ENCODE data around the gene HSD17B10.
"Not testable (repeated sequence)": the region's sequence is repeated elsewhere in the genome, so short reads cannot be mapped to it uniquely, and the experiment has no call there.

HSD17B10 gene

DNA sequence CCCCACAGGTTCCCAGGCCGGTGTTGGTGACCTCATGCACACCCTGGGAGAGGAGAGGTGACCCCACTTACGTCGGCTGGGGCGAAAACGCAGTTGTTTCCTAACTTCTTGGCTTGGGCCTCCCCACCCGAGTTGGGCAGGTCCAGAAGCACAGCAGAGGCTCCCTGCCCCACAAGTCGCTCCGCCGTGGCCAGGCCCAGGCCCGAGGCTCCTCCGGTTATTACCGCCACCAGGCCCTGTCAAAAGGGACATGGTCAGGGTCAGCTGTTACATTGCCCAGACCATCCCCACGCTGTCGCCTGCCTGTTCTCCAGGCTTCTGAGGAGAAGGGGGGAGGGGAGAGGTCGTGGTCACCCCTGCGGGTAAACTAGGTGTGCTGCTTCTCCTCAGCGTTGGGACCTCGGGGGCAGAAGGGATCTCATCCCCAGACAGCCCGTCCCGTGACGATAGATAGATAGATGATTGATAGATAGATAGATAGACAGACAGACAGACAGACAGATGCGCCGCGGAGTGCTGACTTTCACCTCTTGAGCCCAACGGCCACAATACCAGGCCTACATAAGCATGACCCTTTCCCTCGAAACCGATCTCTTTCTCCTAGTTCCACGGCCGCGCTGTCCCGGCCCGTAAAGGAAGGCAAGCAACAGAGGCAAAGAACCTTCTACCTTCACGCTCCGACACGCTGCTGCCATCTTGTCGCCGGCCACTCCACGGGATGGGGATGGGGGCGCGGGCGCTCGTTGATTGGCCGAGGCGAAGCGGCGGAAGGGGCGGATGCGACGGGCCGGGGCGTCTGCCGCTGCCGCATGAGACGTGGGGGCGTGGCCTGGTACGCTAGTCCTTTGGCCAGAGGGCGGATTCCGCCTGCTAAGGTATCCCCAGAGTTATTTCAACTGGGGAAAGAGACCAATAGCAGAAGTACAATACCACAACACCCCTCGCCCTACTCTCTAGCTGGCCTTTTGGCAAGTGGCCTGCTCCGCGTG lies at the start of gene HSD17B10:
Gene HSD17B10 (minus strand): TSS at position 720 of the 989 bp plus-strand sequence. CDS start 25 bp downstream, at position 695.
- DNase-seq = peak; percentile 87

DNA sequence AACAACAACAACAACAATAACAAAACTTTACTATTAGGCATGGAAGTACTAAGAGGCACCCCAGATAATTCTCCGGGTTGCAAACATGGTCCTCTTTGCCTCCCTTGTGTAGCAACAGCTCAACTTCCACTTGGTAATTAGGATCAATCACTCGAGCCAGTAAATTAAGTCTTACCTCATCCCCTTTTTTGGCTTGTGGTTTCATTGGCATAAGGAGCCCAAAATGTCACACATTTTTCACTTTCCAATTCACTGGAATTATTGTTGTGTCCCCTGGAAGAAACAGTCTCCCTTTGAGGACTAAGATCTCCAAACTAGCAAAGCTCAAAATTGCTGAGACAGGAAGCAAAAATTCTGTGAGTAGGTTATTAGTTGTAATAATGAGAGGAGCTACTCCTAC lies 49.2 kb upstream of the HSD17B10 start:
- DNase-seq = no peak

DNA sequence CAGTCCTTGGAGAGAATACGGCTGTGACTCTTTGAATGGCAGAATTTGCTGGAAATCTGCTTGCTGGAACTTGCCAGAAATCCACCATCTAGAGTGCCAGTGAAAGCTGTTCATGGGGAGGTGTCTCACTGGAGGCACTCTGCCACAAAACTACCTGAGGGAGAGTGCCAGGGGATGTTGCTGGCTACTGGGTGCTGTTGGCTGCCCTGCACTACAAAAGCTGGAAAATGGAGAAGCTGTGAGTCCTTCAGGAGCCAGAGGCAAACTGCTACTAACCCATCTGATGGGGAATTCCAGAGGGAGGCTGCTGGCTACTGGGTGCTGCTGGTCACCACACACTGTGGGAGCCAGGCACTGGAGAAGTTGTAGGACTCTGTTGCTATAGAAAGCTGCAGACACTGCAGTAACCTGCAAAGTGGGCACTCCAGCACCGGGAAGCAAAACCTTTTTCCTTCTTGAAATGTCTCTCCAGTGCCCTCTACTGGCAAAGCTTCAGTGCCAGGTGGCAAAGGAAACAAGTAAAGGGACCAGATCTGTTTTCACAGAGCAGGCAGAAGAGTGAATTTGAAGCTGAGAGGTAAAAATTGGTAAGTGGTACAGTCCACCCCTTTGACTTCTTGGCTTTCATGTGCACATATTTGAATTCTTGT lies 47.8 kb upstream of the HSD17B10 start:
- DNase-seq = peak; percentile 56

DNA sequence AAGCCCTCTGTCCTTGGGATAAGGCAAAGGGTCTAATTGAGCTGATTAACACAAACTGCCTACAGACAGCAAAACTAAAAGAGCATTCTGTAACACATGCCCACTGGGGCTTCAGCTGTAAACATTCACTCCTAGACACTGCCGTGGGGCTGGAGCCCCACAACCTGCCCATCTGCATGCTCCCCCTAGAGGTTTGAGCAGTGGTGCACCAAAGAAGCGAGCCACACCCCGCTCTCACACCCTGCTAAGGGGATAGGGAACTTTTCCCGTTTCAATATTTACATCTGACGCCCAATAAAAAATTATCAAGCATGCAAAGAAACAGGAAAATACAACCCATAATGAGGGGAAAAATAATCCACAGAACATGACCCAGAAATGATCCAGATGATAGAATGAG lies 46.9 kb upstream of the HSD17B10 start:
- DNase-seq = peak; percentile 6

DNA sequence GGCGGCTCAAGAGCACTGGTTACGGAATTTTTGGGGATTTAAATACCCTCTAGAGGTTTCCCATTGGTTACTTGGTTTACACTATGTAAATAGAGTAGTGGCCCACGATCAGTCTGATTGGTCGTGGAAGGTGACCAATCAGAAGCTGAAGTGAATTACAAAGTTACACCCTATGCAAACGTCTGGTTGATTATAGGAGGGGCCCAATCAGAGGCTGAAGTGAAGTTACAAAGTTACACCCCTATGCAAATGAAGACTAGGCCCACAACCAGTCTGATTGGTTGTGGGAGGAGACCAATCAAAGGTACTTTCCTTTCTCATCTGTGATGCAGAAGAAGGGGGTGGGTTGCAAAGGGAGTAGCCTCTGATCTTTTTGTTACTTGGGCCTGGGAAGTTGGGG lies 45.1 kb upstream of the HSD17B10 start:
- no peak for DNase-seq

DNA sequence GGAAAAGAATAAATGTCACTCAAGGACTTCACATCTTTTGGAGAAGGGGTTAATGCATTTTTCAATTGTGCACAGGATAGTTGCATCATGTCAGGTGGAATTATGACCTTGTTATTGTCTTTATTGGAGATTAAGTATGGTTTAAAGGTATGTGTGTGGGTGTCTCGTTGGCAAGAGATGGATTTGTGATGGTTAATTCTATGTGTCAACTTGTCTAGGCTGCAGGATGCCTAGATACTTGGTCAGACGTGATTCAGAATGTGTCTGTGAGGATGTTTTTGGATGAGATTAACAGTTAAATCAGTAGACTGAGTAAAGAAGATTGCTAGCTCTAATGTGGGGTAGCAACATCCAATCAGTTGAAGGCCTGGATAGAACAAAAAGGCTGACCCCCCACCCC lies 42.2 kb upstream of the HSD17B10 start:
- DNase-seq = no peak

DNA sequence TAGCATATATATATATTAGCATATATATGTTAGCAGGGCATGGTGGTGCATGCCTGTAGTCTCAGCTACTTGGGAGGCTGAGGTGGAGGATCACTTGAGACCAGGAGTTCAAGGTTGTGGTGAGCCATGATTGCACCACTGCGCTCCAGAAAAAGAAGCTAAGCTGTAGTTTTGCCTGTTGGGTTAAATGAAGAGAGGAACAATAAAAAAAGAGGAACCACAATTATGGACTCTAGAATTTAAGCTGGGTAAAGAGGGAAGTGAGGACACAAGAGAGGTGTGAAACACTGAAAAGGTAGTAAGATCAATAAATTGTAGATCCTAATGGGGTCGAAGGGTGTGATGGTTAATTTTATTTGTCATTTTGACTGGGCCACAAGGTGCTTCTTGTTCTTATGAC lies 40.5 kb upstream of the HSD17B10 start:
- DNase-seq = no peak

DNA sequence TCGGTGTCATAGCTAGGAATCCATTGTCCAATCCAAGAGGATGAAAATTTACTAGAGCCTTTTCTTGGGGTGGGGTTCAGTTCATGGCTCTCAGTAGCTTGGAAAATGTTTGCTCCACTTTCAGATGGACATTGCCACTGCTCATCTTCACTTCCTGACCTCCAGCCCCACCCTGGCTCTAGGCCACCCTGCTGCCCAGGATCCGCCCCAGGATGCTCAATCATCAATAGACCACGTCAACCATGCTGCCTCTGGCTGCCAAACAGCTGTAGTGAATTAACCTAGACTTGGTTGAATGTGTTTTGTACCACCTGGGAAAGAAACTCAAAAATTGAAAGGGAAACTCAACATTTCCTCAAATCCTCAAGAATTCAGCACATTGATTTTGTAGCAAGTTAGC lies 37.2 kb upstream of the HSD17B10 start:
- DNase-seq = no peak

DNA sequence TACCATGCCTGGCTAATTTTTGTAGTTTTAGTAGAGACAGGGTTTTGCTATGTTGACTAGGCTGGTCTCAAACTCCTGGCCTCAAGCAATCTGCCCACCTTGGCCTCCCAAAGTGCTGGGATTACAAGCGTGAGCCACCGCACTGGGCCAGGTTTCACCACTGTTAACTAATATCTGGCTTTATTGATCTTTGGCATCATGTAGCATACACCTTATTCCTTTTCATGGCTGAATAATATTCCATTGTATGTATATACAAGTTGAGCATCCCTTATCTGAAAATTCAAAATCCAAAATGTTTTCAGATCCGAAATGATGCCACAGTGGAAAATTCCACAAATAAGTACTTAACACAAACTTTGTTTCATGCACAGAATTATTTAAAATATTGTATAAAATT lies 34.5 kb upstream of the HSD17B10 start:
- not testable (repeated sequence) for DNase-seq

DNA sequence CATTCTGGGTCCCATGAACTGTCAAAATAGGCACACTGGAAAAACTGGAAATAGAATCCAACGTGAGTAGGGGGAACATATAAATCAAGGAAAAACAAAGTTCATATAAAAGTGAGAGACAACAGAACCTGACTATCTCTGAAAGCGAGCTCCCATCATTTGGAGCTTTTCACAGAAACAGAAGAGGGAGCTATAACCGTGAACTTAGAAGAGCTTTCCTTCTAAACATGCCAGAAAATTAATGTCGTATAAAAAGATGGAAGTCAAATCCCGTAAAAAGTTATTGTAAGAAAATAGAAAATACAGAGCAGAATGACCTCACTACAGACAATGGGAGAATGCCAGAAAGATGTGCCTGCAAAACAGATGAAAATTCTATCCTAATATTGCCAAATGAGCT lies 23.9 kb upstream of the HSD17B10 start:
- no peak for DNase-seq

DNA sequence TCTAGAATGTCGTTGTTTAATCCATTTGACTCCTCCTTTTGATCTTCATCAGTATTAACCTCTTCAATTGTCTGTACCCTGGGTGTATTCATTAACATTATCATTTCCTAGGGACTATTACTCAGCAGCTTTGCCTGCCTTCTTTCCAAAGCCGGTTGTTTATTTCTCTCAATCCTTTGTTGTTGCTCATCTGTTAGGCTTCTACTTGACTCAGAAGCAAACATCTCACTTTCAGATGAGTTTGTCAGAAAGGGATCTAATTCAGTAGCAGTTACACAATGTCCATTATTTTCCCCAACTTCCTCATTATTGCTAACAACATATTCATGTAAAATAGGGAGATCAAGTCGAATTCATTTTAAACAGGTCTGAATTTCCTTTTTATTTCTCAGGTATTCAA lies 22.1 kb upstream of the HSD17B10 start:
- DNase-seq = no peak

DNA sequence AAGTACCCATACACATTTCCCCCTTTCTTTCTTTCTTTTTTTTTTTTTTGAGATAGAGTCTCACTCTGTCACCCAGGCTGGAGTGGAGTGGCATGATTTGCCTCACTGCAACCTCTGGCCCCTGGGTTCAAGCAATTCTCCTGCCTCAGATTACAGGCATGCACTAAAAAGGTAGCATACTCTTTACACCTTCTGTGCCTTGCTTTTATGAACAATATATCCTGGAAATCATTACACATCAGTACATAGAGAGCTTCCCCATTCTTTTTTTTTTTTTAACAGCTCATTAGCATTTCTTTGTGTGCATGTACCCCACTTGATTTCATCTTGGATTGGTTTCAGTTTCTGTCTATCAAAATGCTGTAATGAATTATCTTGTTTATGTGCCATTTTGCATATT lies 18.6 kb upstream of the HSD17B10 start:
- no peak for DNase-seq

DNA sequence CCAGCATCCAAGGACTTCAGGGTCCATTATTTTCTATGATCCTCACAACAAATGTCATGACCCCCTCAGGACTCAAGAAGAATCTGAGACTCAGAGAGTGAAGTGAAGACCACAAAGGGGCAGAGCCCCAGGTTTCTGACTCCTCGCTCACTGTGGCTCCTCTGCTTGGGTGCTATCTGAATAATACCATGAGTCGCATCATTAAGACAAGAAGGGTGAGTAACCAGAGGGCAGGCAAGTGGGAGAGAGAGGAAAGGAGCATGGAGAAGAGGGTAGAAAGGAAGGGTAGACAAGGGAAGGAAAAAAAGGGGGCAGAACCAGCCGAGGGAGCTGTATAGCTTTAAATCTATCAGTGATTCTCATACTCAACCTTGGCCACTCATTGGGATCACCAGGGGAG lies 15.5 kb upstream of the HSD17B10 start:
- DNase-seq = no peak

DNA sequence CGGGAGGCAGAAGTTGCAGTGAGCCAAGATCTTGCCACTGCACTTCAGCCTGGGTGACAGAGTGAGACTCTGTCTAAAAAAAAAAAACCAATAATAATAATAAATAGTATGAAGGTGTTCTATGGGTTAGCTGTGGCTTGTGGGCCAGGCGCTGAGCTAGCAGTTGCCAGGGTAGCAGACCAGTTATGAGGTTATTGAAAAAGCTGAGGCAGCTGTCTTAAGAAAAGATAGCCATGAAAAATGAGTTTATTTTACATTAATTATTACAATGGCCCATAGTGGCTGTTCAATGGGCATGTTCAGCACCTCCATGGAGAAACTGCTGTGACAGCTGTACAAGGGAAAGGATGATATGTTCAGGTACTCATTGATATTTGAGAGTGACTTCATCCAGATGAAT lies 13.3 kb upstream of the HSD17B10 start:
- no peak for DNase-seq

DNA sequence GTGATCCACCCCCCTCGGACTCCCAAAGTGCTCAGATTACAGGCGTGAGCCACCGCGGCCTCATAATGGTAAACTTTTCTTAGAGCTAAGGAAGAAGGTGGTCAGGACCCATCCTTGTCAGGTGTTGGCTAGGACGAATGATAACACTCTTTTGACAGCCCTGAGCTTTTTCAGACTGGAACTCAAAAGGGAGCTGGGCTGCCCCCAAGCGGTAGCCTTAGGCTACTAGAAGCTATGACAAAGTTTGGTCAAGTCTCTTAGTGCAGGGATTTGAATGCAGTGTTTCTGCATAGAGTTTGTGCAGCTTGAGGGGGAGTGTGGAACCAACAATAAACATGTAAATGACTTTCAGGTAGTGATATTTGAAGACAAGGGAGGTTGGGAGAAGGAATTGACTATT lies 11.8 kb upstream of the HSD17B10 start:
- DNase-seq = peak; percentile 54

DNA sequence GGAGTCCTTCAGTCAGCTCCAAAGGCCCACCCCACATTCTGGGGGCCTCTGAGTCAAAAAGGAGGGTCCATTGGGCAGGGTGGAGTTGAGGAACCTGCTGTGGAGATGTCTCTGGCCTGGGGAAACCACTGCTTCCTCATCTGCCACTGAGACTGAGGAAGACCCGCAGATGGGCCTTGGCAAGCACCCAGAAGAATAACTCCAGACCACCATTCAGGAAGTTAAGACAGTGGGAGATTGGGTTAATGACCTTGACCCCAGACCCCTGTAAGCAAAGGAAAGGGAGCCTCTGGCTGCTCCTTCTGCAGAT lies 8.1 kb upstream of the HSD17B10 start:
- no peak for DNase-seq

DNA sequence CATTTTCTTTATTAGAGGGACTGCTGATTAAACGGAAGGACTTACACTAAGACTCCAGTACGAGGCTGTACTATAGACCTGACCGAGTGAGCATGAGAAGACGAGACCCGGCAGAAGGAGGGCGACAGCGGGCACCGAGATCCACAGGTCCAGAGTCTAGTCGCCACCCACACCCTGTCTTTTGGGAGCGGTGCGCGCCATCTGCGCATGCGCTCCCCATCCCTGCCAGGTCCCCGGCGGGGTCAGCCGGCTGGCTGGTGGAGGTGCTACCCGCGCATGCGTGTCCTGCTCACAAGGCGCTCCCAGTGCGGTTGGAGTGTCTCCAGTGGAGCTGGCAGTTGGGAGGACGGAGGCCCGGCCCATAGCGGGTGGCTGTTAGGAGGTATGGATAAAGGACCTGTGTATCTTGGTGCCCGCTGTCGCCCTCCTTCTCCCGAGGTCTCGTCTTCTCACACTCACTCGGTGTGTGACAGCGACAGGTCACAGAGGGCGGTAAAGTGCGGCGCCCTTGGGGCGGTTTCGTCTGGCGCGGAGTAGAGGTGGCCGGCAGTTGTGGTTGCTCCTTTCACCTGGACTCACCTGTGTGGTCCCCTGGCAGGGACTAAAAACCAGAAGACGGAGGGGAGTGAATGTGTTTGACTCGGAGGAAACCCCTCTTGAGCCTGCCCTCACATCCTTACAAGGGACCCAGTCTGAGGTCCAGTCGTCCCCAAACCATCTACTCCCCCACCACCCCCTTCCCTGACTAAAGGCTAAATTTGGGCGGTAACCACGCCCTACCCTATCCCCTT lies 7.6 kb upstream of the HSD17B10 start:
- DNase-seq = peak; percentile 81

DNA sequence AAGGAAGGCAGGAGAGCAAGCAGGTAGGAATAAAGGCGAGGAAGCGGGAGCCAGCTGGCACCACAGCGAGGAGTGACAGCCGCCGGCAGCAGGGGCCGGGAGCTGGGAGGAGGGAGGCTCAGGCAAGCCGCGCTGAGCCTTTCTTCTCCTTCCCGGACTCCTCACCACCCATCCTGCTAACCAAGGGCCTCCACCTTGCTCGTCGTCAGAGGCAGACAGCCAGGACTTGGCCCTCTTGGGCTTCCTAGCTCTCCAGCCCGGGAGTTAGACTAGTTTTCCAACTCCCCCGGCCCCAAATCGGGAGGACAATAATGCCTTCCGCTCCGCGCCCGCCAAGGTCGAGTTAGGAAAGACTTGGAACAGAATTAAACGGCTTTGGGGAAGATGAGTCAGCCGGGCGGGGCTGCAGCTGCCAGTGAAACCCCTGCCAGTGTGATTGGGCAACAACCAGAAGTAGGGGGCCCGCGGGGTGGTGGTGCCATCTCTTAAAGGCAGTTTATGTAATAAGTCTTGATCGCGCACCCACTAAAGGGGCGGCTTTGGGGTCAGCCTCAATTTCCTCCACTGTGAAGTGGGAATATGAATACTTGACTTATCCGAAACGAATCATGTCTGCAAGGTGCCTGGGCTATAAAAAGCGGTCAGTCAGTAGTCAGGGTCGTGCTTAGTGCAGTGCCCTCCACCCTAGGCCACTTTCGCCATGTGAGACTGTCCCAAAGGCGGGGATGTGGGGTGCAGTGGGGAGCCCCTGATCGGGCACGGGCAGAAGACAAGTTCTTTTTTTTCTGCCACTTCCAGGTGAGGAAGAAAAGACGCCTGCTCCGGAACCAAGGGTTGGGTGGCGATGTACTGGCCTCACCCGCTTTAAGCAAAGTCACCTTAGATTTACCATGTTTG lies 6.7 kb upstream of the HSD17B10 start:
- no peak for DNase-seq

DNA sequence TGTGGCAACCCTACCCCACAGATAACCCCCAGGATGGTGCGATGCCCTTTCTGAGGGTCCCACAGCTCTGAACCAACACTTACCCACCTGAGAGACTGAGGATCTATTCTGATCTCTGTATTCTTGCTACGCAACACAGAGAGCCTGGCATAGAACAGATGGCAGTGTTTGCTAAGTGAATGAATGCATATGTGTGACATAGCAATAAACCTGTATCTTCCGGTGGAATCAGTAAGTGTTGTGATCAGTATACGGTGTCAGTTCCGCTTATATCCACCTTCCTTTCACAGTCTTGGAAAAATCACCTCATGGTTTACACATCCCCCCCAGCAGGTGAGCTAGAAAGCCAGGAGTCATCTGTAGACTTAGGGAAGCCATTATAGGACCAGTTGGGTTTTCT lies 5.9 kb upstream of the HSD17B10 start:
- no peak for DNase-seq

DNA sequence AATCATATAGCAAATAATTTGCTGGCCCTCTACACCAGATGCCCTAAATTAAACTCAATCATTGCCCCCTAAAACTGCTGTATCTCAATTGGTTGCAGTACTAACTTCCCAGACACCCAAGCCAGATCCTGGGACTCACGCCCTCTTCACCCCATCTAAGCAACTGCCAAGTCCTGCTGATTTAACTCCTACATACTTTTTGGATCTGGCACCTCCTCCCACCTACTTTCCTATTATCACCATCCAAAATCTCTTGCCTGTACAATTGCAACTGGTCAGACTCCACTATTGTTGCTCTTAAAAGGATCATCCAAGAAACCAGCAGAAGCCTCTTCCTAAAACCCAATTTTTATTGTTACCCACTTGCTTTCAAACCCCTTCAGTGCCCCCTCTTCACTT lies 4.7 kb upstream of the HSD17B10 start:
- DNase-seq = no peak

DNA sequence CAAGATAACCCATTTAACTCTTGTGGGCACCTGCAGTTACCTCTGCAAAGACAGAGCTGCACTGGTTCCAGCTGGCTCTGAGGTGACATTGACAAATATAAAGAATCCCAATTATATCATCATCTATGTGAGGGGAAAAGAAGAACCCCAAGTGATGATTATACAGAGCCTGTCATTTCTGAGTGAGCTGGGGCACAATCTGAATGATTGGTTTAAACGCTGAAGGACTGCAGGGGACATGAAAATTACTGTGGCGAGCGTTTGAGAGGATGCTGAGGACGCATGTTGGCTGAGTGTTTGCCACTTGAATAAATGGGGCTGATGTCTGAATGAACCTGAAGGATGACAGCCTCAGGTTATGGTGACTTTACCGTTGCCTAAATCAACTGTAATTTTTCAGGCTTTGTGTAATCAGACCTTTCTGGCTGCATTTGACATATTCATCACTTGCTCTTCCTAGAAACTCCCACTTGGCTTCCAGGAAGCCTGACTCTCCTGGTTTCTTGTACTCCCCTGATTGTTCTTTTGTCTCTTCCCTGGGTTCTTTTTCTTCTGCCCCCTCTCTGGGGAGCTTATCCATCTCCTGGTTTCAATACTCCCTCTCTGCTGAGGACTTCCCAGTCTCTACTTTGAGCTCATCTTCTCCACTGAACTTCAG lies 4.1 kb upstream of the HSD17B10 start:
- no peak for DNase-seq

DNA sequence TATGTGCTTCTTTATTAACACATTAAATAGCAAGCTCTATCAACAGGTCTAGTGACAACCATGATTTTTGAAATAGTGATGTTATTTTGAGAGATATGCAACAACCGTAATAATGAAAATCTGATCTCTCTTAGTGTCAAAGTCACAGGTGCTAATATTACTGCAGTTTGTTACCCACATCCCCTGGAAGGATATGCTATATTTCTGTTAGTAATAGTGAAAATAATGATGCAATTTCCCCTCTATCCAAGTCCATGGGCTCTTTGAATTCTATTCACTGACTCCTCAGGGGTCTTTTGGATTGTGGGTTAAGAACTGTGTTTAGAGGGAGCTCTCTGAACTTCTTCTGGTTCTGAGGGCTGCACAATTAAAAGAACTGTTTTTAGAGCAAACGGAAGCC lies 3.0 kb upstream of the HSD17B10 start:
- no peak for DNase-seq

All from CD4-positive, alpha-beta T cell treated with Interleukin-10 for 1 hour (primary cell).